ENCODE results near the gene RBM45. TPM values are rescaled to one million over a fixed set of nuclear protein-coding genes. Genes with fewer than 3 reads are reported as not detected.
A peak's percentile ranks its signal among the peaks of the same experiment; 100 is the strongest.

Gene RBM45
- total RNA-seq, 1 donor from 2014 or later, result 12.0 TPM

DNA sequence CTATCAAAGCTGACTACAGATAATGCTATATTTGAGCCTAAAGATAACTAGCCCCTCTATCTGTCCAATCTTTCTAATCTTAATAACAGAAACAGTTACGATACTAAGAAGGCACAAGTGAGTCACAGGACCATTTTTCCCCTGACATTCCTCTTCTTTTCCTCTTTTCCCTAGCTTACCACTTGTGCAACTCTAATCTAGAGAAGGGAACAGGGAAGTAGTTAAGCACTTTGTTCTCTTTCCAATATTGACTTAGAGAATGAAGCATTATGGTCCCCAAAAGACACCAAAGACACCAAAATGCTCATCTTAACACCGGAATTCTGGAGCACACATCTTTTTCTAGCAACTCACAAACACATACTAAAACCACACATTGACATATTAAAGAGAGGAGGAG lies 41.4 kb upstream of the RBM45 start:
- Mint-ChIP-seq H3K9me3 (ENCODE audit: unreplicated experiment) (no peaks in the 10 kb centered on the region), H3K4me1 (ENCODE audit: low read depth, unreplicated experiment) (peaks cover 21% of the 10 kb centered on the region), H3K4me3 (ENCODE audit: unreplicated experiment) (no peak overlapping the region), H3K36me3 (ENCODE audit: low read depth, unreplicated experiment) (no peaks in the 10 kb centered on the region), H3K27ac (ENCODE audit: unreplicated experiment) (no peak overlapping the region), H3K27me3 (ENCODE audit: low read depth, unreplicated experiment) (no peaks in the 10 kb centered on the region)
- no peaks in the 10 kb centered on the region for H4K20me1 ChIP-seq (ENCODE audit: insufficient read depth, low read length)
- H3K79me2 ChIP-seq (ENCODE audit: insufficient read depth, low read length), result no peaks in the 10 kb centered on the region
- DNase-seq (ENCODE audit: low read depth) (peak; percentile 9), FAIRE-seq (no peak)
- no peak overlapping the region for H3K27ac ChIP-seq (ENCODE audit: low read depth, low read length)
- no peak overlapping the region for H3K4me3 ChIP-seq (ENCODE audit: insufficient read depth, low read depth, low read length)
- no peak for TF ChIP-seq EZH2 (IDR thresholded peaks at IDR 0.05; ENCODE audit: insufficient read depth, low read length)
- TF ChIP-seq, protein P1, sequence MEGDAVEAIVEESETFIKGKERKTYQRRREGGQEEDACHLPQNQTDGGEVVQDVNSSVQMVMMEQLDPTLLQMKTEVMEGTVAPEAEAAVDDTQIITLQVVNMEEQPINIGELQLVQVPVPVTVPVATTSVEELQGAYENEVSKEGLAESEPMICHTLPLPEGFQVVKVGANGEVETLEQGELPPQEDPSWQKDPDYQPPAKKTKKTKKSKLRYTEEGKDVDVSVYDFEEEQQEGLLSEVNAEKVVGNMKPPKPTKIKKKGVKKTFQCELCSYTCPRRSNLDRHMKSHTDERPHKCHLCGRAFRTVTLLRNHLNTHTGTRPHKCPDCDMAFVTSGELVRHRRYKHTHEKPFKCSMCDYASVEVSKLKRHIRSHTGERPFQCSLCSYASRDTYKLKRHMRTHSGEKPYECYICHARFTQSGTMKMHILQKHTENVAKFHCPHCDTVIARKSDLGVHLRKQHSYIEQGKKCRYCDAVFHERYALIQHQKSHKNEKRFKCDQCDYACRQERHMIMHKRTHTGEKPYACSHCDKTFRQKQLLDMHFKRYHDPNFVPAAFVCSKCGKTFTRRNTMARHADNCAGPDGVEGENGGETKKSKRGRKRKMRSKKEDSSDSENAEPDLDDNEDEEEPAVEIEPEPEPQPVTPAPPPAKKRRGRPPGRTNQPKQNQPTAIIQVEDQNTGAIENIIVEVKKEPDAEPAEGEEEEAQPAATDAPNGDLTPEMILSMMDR (IDR thresholded peaks at IDR 0.05; ENCODE audit: insufficient read depth, low read depth, low read length), result no peak
- no peak overlapping the region for H3K9ac ChIP-seq (ENCODE audit: low read length)
- no peaks in the 10 kb centered on the region for H3K36me3 ChIP-seq (ENCODE audit: insufficient read depth, low read length)
- no peaks in the 10 kb centered on the region for H3K27me3 ChIP-seq (ENCODE audit: insufficient read depth, low read length)
- no peak overlapping the region for H3K4me2 ChIP-seq (ENCODE audit: low read length)
- peaks cover 9% of the 10 kb centered on the region for H3K4me1 ChIP-seq (ENCODE audit: insufficient read depth, low read length)
- no peak overlapping the region for H2AFZ ChIP-seq (ENCODE audit: low read depth, low read length)
- no peaks in the 10 kb centered on the region for H3K9me3 ChIP-seq (ENCODE audit: insufficient read depth, low read depth, low read length)

GRCh38 chr2:178072000-178072382 lies 40.2 kb upstream of the RBM45 start:
- Histone ChIP-seq H3K4me1 (ENCODE audit: insufficient read depth, low read length) (peaks cover 9% of the 10 kb centered on the region), H3K79me2 (ENCODE audit: insufficient read depth, low read length) (no peaks in the 10 kb centered on the region), H3K4me2 (ENCODE audit: low read length) (peak overlapping the region; percentile 90), H3K27ac (ENCODE audit: low read depth, low read length) (no peak overlapping the region), H4K20me1 (ENCODE audit: insufficient read depth, low read length) (no peaks in the 10 kb centered on the region), H3K9me3 (ENCODE audit: insufficient read depth, low read depth, low read length) (no peaks in the 10 kb centered on the region), H3K9ac (ENCODE audit: low read length) (no peak overlapping the region), H3K4me3 (ENCODE audit: insufficient read depth, low read depth, low read length) (peak overlapping the region; percentile 63), H3K27me3 (ENCODE audit: insufficient read depth, low read length) (no peaks in the 10 kb centered on the region), H3K36me3 (ENCODE audit: insufficient read depth, low read length) (no peaks in the 10 kb centered on the region), H2AFZ (ENCODE audit: low read depth, low read length) (peak overlapping the region; percentile 94)
- FAIRE-seq (no peak), DNase-seq (ENCODE audit: low read depth) (no peak)
- Mint-ChIP-seq H3K27me3 (ENCODE audit: low read depth, unreplicated experiment) (no peaks in the 10 kb centered on the region), H3K4me1 (ENCODE audit: low read depth, unreplicated experiment) (peaks cover 19% of the 10 kb centered on the region), H3K9me3 (ENCODE audit: unreplicated experiment) (no peaks in the 10 kb centered on the region), H3K4me3 (ENCODE audit: unreplicated experiment) (peak overlapping the region; percentile 87), H3K27ac (ENCODE audit: unreplicated experiment) (no peak overlapping the region), H3K36me3 (ENCODE audit: low read depth, unreplicated experiment) (no peaks in the 10 kb centered on the region)
- no peak for TF ChIP-seq EZH2 (IDR thresholded peaks at IDR 0.05; ENCODE audit: insufficient read depth, low read length)
- TF ChIP-seq, protein P1 (IDR thresholded peaks at IDR 0.05; ENCODE audit: insufficient read depth, low read depth, low read length), result no peak

- FAIRE-seq (no peak), DNase-seq (ENCODE audit: low read depth) (peak; percentile 82)
- peak within 1 kb of the TSS; percentile 87 for H3K4me3 Mint-ChIP-seq (ENCODE audit: unreplicated experiment)
- H4K20me1 ChIP-seq (ENCODE audit: insufficient read depth, low read length), result no peaks in the 10 kb centered on the region
- H3K27me3 ChIP-seq (ENCODE audit: insufficient read depth, low read length), result no peaks in the 10 kb centered on the region
- peak within 1 kb of the TSS; percentile 88 for H3K27ac Mint-ChIP-seq (ENCODE audit: unreplicated experiment)
- H3K79me2 ChIP-seq (ENCODE audit: insufficient read depth, low read length), result no peaks in the 10 kb centered on the region
- H3K4me1 ChIP-seq (ENCODE audit: insufficient read depth, low read length), result peaks cover 9% of the 10 kb centered on the region
- peak within 1 kb of the TSS; percentile 43 for H3K27ac ChIP-seq (ENCODE audit: low read depth, low read length)
- TF ChIP-seq EZH2 (IDR thresholded peaks at IDR 0.05; ENCODE audit: insufficient read depth, low read length), result no peak
- TF ChIP-seq, protein P1 (IDR thresholded peaks at IDR 0.05; ENCODE audit: insufficient read depth, low read depth, low read length), result no peak
- no peaks in the 10 kb centered on the region for H3K36me3 ChIP-seq (ENCODE audit: insufficient read depth, low read length)
- H3K9me3 Mint-ChIP-seq (ENCODE audit: unreplicated experiment), result no peaks in the 10 kb centered on the region
- H3K9me3 ChIP-seq (ENCODE audit: insufficient read depth, low read depth, low read length), result no peaks in the 10 kb centered on the region
- peaks cover 17% of the 10 kb centered on the region for H3K4me1 Mint-ChIP-seq (ENCODE audit: low read depth, unreplicated experiment)
- H3K4me2 ChIP-seq (ENCODE audit: low read length), result peak within 1 kb of the TSS; percentile 90
- peak within 1 kb of the TSS; percentile 94 for H2AFZ ChIP-seq (ENCODE audit: low read depth, low read length)
- H3K9ac ChIP-seq (ENCODE audit: low read length), result peak within 1 kb of the TSS; percentile 75
- H3K27me3 Mint-ChIP-seq (ENCODE audit: low read depth, unreplicated experiment), result no peaks in the 10 kb centered on the region
- H3K4me3 ChIP-seq (ENCODE audit: insufficient read depth, low read depth, low read length), result peak within 1 kb of the TSS; percentile 63
- H3K36me3 Mint-ChIP-seq (ENCODE audit: low read depth, unreplicated experiment), result no peaks in the 10 kb centered on the region
These were observed 39.6 kb upstream of the RBM45 start, which contains the start of gene PDE11A for GRCh38 chr2:178072383-178073301. Gene PDE11A, minus strand, starts transcription at chr2:178072777. Its CDS starts 340 bp downstream, at chr2:178072437.
